ENCODE measurements around the gene ARHGEF6.
A peak's percentile ranks its signal among the peaks of the same experiment; 100 is the strongest.

GRCh38 chrX:136711147-136711546, 69.6 kb downstream of the ARHGEF6 start:
- TF ChIP-seq EZH2phosphoT487 (IDR thresholded peaks at IDR 0.05; ENCODE audit: unreplicated experiment), result no peak
- TF ChIP-seq EZH2 (IDR thresholded peaks at IDR 0.05; ENCODE audit: low read depth, unreplicated experiment), result no peak
- no peak for TF ChIP-seq POLR2AphosphoS5 (IDR thresholded peaks at IDR 0.05; ENCODE audit: low read depth)
- TF ChIP-seq CREB1 (CRISPR knock-in tag; IDR thresholded peaks at IDR 0.05; ENCODE audit: low read depth), result no peak
- peak; percentile 40 to 79 for TF ChIP-seq CTCF (conservative IDR thresholded peaks at IDR 0.05; ENCODE audit: low read depth in 2 of 2)

All from GM23338 (cell line).